HepG2 (cell line): Measurements from ENCODE around the gene CDC123. TPM values are rescaled to one million over a fixed set of nuclear protein-coding genes. Genes with fewer than 3 reads are reported as not detected.

Experiments
- AGO2 ChIP-seq: fragments of 200-400 bp; formaldehyde crosslinking; optimal IDR thresholded peaks from 2 replicates; pipeline ENCODE3; 2017; ENCODE audit warnings: mild to moderate bottlenecking, low read depth, low read length, moderate library complexity
- CBFB ChIP-seq: sonication (generic); formaldehyde crosslinking; IDR thresholded peaks from 2 replicates; pipeline ENCODE4 v1.4.0; 2020; ENCODE audit warnings: missing genetic modification reagents
- CBX2 ChIP-seq, 2 experiments: fragments of 200-600 bp in 1 of 2; sonication (generic); formaldehyde crosslinking in 1 of 2; IDR thresholded peaks; 2 replicates each; pipeline versions ENCODE4 v1.7.0 to v1.8.1; 2018 to 2022; ENCODE audit warnings: low read depth in 2 of 2, low read length in 1 of 2, mild to moderate bottlenecking in 1 of 2, missing genetic modification reagents in 1 of 2
- DR1 ChIP-seq: sonication (generic); formaldehyde crosslinking; IDR thresholded peaks from 2 replicates; pipeline ENCODE4 v1.8.0; 2021; ENCODE audit warnings: mild to moderate bottlenecking, missing genetic modification reagents, inconsistent platforms
- EP300 ChIP-seq, 3 experiments: sonication (generic) in 1 of 3; formaldehyde crosslinking in 1 of 3; IDR thresholded peaks; 2 replicates each; pipeline versions ENCODE4 v1.5.1 to v1.6.1; 2011 to 2020; ENCODE audit warnings: low read depth in 2 of 3, low read length in 2 of 3, borderline replicate concordance in 1 of 3, improper control_type of control experiment in 1 of 3, mild to moderate bottlenecking in 1 of 3, missing genetic modification reagents in 1 of 3, moderate library complexity in 1 of 3
- GATAD2A ChIP-seq: IDR thresholded peaks from 2 replicates; pipeline ENCODE4 v1.6.1; 2016
- HDAC2 ChIP-seq: sonication (generic); formaldehyde crosslinking; IDR thresholded peaks from 2 replicates; pipeline ENCODE4 v1.4.0; 2020; ENCODE audit warnings: missing genetic modification reagents
- IRF2 ChIP-seq: IDR thresholded peaks from 2 replicates; pipeline ENCODE4 v1.6.1; 2018; ENCODE audit warnings: missing genetic modification reagents, missing compliant biosample characterization
- KLF6 ChIP-seq: IDR thresholded peaks from 2 replicates; pipeline ENCODE4 v1.8.0; 2016; ENCODE audit warnings: missing biosample characterization, missing genetic modification reagents
- RFX1 ChIP-seq: fragments of 450-650 bp; IDR thresholded peaks from 2 replicates; pipeline ENCODE4 v1.6.1; 2017
- RFXANK ChIP-seq: IDR thresholded peaks from 2 replicates; pipeline ENCODE4 v1.6.1; 2016
- RXRA ChIP-seq: sonication (generic); formaldehyde crosslinking; IDR thresholded peaks from 2 replicates; pipeline ENCODE4 v1.5.1; 2020; ENCODE audit warnings: missing genetic modification reagents
- SIX4 ChIP-seq: sonication (generic); formaldehyde crosslinking; IDR thresholded peaks from 2 replicates; pipeline ENCODE4 v1.4.0; 2020; ENCODE audit warnings: missing genetic modification reagents
- SRSF4 ChIP-seq: fragments of 200-400 bp; formaldehyde crosslinking; IDR thresholded peaks from one replicate; pipeline ENCODE4 v1.6.1; 2018; ENCODE audit warnings: mild to moderate bottlenecking, low read depth, low read length, moderate library complexity; ENCODE audit not compliant: poor library complexity, severe bottlenecking
- ZFP37 ChIP-seq: sonication (generic); formaldehyde crosslinking; IDR thresholded peaks from 2 replicates; pipeline ENCODE4 v1.4.0; 2020; ENCODE audit warnings: missing genetic modification reagents, borderline replicate concordance
- ZIK1 ChIP-seq: sonication (generic); formaldehyde crosslinking; IDR thresholded peaks from 2 replicates; pipeline ENCODE4 v1.5.0; 2020; ENCODE audit warnings: mild to moderate bottlenecking, low read depth, missing genetic modification reagents, borderline replicate concordance
- ZNF335 ChIP-seq: sonication (generic); formaldehyde crosslinking; IDR thresholded peaks from 2 replicates; pipeline ENCODE4 v1.4.0; 2020; ENCODE audit warnings: missing genetic modification reagents
- ZNF768 ChIP-seq: sonication (generic); formaldehyde crosslinking; IDR thresholded peaks from 2 replicates; pipeline ENCODE4 v1.4.0; 2020; ENCODE audit warnings: missing genetic modification reagents
- ZNF788 ChIP-seq: sonication (generic); formaldehyde crosslinking; IDR thresholded peaks from 2 replicates; pipeline ENCODE4 v1.5.0; 2020; ENCODE audit warnings: mild to moderate bottlenecking, missing genetic modification reagents, borderline replicate concordance
- polyA plus RNA-seq, 8 experiments: library from polyadenylated mRNA; depleted of rRNA in 3 of 8; stranded (reverse) in 7 of 8; unstranded in 1 of 8; fragments of >200 nt; fragmentation: Illumina TruSeq in 4 of 8; extraction: Trizol in 4 of 8; gene quantifications; 2 replicates each; pipeline versions ENCODE4 v1.2.1 to v1.2.3, GENCODE V29; 2011 to 2016; ENCODE audit warnings: low read depth in 4 of 8, missing spikeins in 1 of 8, mixed read lengths in 1 of 8; ENCODE audit not compliant: insufficient read depth in 1 of 8
- total RNA-seq, 5 experiments: library from RNA; depleted of rRNA; stranded (reverse); fragments of >200 nt; fragmentation: Illumina TruSeq; extraction: Trizol; gene quantifications; 2 replicates each; pipeline ENCODE4 v1.2.3, GENCODE V29; 2016; ENCODE audit warnings: low read depth in 1 of 5
- TF ChIP-seq, protein P1 (sequence below): IDR thresholded peaks from 2 replicates; pipeline ENCODE4 v1.6.1; 2016; ENCODE audit warnings: missing compliant biosample characterization, missing genetic modification reagents, borderline replicate concordance
- TF ChIP-seq, protein P2 (sequence below): sonication (generic); formaldehyde crosslinking; IDR thresholded peaks from 2 replicates; pipeline ENCODE4 v1.4.0; 2020; ENCODE audit warnings: missing genetic modification reagents
- TF ChIP-seq, protein P3 (sequence below): sonication (generic); formaldehyde crosslinking; conservative IDR thresholded peaks from 2 replicates; pipeline ENCODE4 v1.4.0; 2020; ENCODE audit warnings: missing genetic modification reagents
- TF ChIP-seq, protein P4 (sequence below): sonication (generic); formaldehyde crosslinking; IDR thresholded peaks from 2 replicates; pipeline ENCODE4 v1.4.0; 2020; ENCODE audit warnings: missing genetic modification reagents

The CDC123 gene
- total and polyA plus RNA-seq, 2 of the 13 experiments (the other 11 are each of a cell fraction or from before 2014, with no cell fraction given), result 63.3 to 153 TPM

DNA sequence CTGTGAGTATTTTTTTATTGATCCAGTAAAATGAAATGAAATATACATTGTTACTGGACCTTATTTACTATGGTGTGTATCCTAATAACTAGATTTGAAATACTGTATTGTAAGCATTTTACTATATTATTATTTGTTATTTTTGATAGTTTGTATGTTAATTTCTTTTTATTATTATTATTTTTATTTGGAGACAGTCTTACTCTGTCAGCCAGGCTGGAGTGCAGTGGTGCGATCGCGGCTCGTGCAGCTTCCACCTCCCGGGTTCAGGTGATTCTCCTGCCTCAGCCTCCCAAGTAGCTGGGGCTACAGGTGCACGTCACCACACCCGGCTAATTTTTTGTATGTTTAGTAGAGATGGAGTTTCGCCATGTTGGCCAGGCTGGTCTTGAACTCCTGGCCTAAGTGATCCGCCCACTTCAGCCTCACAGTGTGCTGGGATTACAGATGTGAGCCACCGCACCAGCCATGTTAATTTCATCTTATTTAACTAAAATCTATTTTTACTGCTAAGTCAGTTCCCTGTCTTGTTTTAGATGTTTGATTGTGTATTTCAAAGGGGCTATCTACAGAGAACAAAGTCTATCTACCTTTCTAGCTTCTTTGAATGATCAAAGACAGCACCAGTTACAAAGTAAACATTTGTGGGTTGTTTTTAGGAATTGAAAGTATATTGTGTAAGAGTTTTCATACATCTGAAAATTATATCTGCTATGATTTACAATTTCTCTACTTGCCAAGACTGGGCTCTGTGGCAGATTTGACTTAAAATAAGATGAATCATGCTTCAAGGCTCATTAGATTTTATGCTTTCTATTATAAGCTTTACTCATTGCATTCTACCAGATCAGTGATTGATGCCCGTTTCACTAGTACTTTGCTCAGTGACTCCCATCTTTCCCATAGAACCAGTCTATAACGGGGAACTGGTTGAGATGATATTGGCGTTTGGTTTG, 41.6 kb downstream of the CDC123 start (continued):
- TF ChIP-seq GATAD2A (CRISPR knock-in tag) (peak; percentile 81), DR1 (CRISPR knock-in tag) (no peak), SRSF4 (no peak), ZNF768 (CRISPR knock-in tag) (no peak), KLF6 (CRISPR knock-in tag) (no peak), RXRA (CRISPR knock-in tag) (peak; percentile 72; the same call in 1 of the 2 replicates), IRF2 (CRISPR knock-in tag) (no peak; the same call in 1 of the 2 replicates), SIX4 (CRISPR knock-in tag) (no peak), CBFB (CRISPR knock-in tag) (no peak), ZIK1 (CRISPR knock-in tag) (no peak), ZNF788 (CRISPR knock-in tag) (no peak), ZNF335 (no peak), RFX1 (no peak), EP300 (IDR thresholded peaks at IDR 0.05; ENCODE audit: low read depth in 2 of 2, low read length in 2 of 2) (peak; percentile 31 to 85; a peak in 3 of 4 replicates), EP300 (CRISPR knock-in tag; IDR thresholded peaks at IDR 0.05; ENCODE audit: borderline replicate concordance) (peak; percentile 42; the same call in 1 of the 2 replicates), CBX2 (IDR thresholded peaks at IDR 0.05; ENCODE audit: low read depth, low read length) (no peak), CBX2 (CRISPR knock-in tag; IDR thresholded peaks at IDR 0.05; ENCODE audit: low read depth) (no peak), ZFP37 (CRISPR knock-in tag) (no peak), AGO2 (no peak), RFXANK (peak; percentile 23; the same call in 1 of the 2 replicates), HDAC2 (CRISPR knock-in tag) (peak; percentile 77)
- TF ChIP-seq, protein P1, sequence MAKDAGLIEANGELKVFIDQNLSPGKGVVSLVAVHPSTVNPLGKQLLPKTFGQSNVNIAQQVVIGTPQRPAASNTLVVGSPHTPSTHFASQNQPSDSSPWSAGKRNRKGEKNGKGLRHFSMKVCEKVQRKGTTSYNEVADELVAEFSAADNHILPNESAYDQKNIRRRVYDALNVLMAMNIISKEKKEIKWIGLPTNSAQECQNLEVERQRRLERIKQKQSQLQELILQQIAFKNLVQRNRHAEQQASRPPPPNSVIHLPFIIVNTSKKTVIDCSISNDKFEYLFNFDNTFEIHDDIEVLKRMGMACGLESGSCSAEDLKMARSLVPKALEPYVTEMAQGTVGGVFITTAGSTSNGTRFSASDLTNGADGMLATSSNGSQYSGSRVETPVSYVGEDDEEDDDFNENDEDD, result no peak
- TF ChIP-seq, protein P2, sequence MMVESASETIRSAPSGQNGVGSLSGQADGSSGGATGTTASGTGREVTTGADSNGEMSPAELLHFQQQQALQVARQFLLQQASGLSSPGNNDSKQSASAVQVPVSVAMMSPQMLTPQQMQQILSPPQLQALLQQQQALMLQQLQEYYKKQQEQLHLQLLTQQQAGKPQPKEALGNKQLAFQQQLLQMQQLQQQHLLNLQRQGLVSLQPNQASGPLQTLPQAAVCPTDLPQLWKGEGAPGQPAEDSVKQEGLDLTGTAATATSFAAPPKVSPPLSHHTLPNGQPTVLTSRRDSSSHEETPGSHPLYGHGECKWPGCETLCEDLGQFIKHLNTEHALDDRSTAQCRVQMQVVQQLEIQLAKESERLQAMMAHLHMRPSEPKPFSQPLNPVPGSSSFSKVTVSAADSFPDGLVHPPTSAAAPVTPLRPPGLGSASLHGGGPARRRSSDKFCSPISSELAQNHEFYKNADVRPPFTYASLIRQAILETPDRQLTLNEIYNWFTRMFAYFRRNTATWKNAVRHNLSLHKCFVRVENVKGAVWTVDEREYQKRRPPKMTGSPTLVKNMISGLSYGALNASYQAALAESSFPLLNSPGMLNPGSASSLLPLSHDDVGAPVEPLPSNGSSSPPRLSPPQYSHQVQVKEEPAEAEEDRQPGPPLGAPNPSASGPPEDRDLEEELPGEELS (CRISPR knock-in tag), result peak; percentile 36; the same call in 1 of the 2 replicates
- TF ChIP-seq, protein P3, sequence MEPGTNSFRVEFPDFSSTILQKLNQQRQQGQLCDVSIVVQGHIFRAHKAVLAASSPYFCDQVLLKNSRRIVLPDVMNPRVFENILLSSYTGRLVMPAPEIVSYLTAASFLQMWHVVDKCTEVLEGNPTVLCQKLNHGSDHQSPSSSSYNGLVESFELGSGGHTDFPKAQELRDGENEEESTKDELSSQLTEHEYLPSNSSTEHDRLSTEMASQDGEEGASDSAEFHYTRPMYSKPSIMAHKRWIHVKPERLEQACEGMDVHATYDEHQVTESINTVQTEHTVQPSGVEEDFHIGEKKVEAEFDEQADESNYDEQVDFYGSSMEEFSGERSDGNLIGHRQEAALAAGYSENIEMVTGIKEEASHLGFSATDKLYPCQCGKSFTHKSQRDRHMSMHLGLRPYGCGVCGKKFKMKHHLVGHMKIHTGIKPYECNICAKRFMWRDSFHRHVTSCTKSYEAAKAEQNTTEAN, result no peak
- TF ChIP-seq, protein P4, sequence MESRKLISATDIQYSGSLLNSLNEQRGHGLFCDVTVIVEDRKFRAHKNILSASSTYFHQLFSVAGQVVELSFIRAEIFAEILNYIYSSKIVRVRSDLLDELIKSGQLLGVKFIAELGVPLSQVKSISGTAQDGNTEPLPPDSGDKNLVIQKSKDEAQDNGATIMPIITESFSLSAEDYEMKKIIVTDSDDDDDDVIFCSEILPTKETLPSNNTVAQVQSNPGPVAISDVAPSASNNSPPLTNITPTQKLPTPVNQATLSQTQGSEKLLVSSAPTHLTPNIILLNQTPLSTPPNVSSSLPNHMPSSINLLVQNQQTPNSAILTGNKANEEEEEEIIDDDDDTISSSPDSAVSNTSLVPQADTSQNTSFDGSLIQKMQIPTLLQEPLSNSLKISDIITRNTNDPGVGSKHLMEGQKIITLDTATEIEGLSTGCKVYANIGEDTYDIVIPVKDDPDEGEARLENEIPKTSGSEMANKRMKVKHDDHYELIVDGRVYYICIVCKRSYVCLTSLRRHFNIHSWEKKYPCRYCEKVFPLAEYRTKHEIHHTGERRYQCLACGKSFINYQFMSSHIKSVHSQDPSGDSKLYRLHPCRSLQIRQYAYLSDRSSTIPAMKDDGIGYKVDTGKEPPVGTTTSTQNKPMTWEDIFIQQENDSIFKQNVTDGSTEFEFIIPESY (CRISPR knock-in tag), result 0 out of 2 replicates have a peak, but pooled peaks have one; percentile 18
